Heart right ventricle (tissue), 16 donors: ENCODE results near the gene SLC29A4. TPM values are rescaled to one million over a fixed set of nuclear protein-coding genes. Genes with fewer than 3 reads are reported as not detected.

ENCODE experiments used
- ATAC-seq, 8 donors: fragments of 200-7000 bp; cut with Tn5 transposase; one replicate each; pipeline ENCODE4 v1.9.1; 2020; ENCODE audit warnings: mild to moderate bottlenecking in 8 of 8, moderate library complexity in 8 of 8, moderate number of reproducible peaks in 1 of 8
- DNase-seq, 2 donors: peaks; one replicate each; pipeline ENCODE4 v3.0.0-alpha.2; 2020
- H3K27ac ChIP-seq, 10 donors: fragments of 200-600 bp; sonication (generic) in 2 of 10; one replicate each; pipeline versions ENCODE4 v1.5.0 to v1.8.0; 2020 to 2022; ENCODE audit warnings: mild to moderate bottlenecking in 3 of 10
- H3K27me3 ChIP-seq, 7 donors: fragments of 200-600 bp; one replicate each; pipeline ENCODE4 v1.8.0; 2021 to 2022; ENCODE audit warnings: mild to moderate bottlenecking in 2 of 7
- H3K36me3 ChIP-seq, 9 donors: fragments of 200-600 bp; sonication (generic) in 1 of 9; one replicate each; pipeline versions ENCODE4 v1.5.0 to v1.8.0; 2020 to 2022; ENCODE audit warnings: mild to moderate bottlenecking in 2 of 9
- H3K4me1 ChIP-seq, 9 donors: fragments of 200-600 bp; sonication (generic) in 1 of 9; one replicate each; pipeline versions ENCODE4 v1.5.0 to v1.8.0; 2020 to 2022; ENCODE audit warnings: mild to moderate bottlenecking in 4 of 9
- H3K4me3 ChIP-seq, 10 donors: fragments of 200-600 bp; sonication (generic) in 2 of 10; one replicate each; pipeline versions ENCODE4 v1.5.0 to v1.8.0; 2020 to 2022; ENCODE audit warnings: mild to moderate bottlenecking in 7 of 10, moderate library complexity in 2 of 10
- H3K9me3 ChIP-seq, 11 donors: fragments of 200-600 bp in 10 of 11; sonication (generic) in 2 of 11; one replicate each; pipeline versions ENCODE4 v1.5.0 to v1.8.0; 2013 to 2022; ENCODE audit warnings: mild to moderate bottlenecking in 2 of 11, control low read depth in 1 of 11, moderate library complexity in 1 of 11
- WGBS, 2 donors: extraction: QIAGEN DNeasy Blood & Tissue Kit; methylation state at CpG; one replicate each; pipeline ENCODE4 v1.1.7; 2013; ENCODE audit warnings: inconsistent platforms in 1 of 2; 5-methylcytosine and 5-hydroxymethylcytosine counted together
- intact Hi-C, 10 donors: fragments of 100-400 bp; cut with DNase I; formaldehyde crosslinking; loops; one replicate each; pipeline versions ENCODE4 v1.11.1 to v1.14.2; 2022
- long read RNA-seq, 3 donors: library from polyadenylated mRNA; unstranded; transcript quantifications; one replicate each; pipeline ENCODE4 v2.0.0, GENCODE V29; 2020 to 2021
- polyA plus RNA-seq, 2 donors: library from polyadenylated mRNA; stranded (reverse); fragments of 200-250 nt; gene quantifications; one replicate each; pipeline ENCODE4 v1.2.3, GENCODE V29; 2013
- total RNA-seq, 10 donors: library from RNA; stranded (reverse); fragmentation: NEBNext Ultra II Directional in 3 of 10; extraction: Animal tissue kit (Norgen Biotek cat#: 25700) in 3 of 10; gene quantifications; one replicate each; pipeline versions ENCODE4 v1.2.1 to v1.2.4, GENCODE V29; 2021 to 2023
- TF ChIP-seq, protein P1 (sequence below), 9 donors: fragments of 200-600 bp; sonication (generic) in 2 of 9; IDR thresholded peaks; one replicate each; pipeline versions ENCODE4 v1.5.0 to v1.8.0; 2021 to 2022; ENCODE audit warnings: antibody characterized with exemption in 9 of 9, mild to moderate bottlenecking in 5 of 9, moderate library complexity in 1 of 9
- donor health status: Arrhythmogenic right ventricular cardiomyopathy.
- donor health status: ischemic (EF 13 %, LVEDD 7.1; RV severe dilation, severe dysfunction).
- donor health status: healthy with polysubstance abuse.
- donor health status: DM: no; HTN: yes; CAD: no.
- donor health status: DM: no; HTN: no; CAD: no.
- donor health status: ischemic (EF 25% LVEDD 6.9; RV normal size, moderate dysfunction).
- donor health status: ischemic (EF 25% LVEDD 5.7; RV mildly dilated, moderate dysfunction).
- donor health status: healthy.
- donor health status: DM: yes; HTN: yes; CAD: no.
- donor health status: Ischemic cardiomyopathy.
- donor health status: ischemic (EF 35%, LVEDD 5.7; RV mildly dilated, moderate dysfunction).
- donor health status: nonischemic (EF 11% LVEDD 7.7; RV severe dilation, severe dysfunction).
- donor health status: DM: yes; HTN: yes; CAD: no.
- donor health status: PGD.
- donor health status: ischemic (EF 29% LVEDD 5.4; RV normal size, mild dysfunction).
- donor health status: nonischemic (EF 23%, LVEDD 6.1; RV moderate dilation, normal function).

Gene SLC29A4
- total RNA-seq: 1 to 10 TPM in 9 of 10 donors, under 1 TPM in 1; 0.94 to 4.5 (median 1.9) TPM
- polyA plus RNA-seq: 1 to 10 TPM; 4.4 to 5.3 TPM
- long read RNA-seq, donor 1, full-length matches to known transcripts: 3 of 3 reads
- long read RNA-seq, donor 1, partial matches to known transcripts: 0 of 3 reads
- long read RNA-seq, donor 1, other reads (novel, unspliced or antisense): 0 of 3 reads
- long read RNA-seq, donor 2, partial matches to known transcripts: 5 of 6 reads
- long read RNA-seq, donor 2, other reads (novel, unspliced or antisense): 1 of 6 reads
- long read RNA-seq, donor 3, partial matches to known transcripts: 1 of 1 reads
- long read RNA-seq, donor 3, other reads (novel, unspliced or antisense): 0 of 1 reads

DNA sequence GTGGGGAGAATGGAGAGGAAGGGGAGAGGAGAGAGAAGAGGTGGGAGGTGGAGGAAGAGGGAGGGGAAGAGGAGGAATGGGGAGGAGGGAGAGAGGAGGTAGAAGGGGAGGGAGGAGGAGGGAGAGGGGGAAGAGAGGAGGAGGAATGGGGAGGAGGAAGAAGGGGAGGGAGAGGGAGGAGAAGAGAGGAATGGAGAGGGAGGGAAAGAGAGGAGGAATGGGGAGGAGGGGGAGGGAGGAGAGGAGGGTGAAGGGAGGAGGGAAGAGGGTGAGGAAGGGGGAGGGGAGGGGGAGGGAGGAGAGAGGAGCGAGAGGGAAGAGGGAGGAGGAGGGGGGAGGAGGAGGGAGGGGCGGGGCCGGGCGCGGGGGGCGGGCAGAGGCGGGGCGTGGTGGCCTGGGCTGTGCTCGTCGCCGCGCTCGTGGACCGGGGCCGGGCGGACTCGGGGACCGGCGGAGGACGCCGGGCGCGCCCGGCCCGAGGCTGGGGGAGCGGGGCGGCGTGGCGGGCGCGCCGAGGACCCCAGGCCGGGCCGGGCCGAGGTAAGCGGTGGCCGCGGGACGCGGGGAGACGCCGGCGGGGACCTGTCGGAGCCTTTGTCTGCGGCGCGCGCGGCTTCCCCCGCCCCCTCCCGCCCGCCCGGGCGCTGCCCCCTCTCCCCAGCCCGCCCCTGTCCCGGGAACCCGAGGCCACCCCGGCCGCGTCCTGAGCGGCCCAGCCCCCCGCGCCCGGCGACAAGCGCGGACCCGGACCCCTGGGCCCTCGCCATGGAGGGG is at the start of gene SLC29A4:
Gene SLC29A4 (plus strand): TSS at position 401 of the 774 bp plus-strand sequence. CDS start 4,874 bp downstream, outside the sequence.
- peaks cover 0 to 12% (median 6%) of the 10 kb centered on the region in 9 donors for H3K4me1 ChIP-seq
- peaks cover 0 to 21% (median 14%) of the 10 kb centered on the region in 7 donors for H3K27me3 ChIP-seq
- DNase-seq: peak; percentile 25 to 61
- no peaks in the 10 kb centered on the region for H3K36me3 ChIP-seq
- intact Hi-C loops: no loop called here
- H3K9me3 ChIP-seq: no peaks in the 10 kb centered on the region
- 1 to 2% methylated on average over 39 to 54 of the region's 69 CpGs for WGBS, 2 donors
- peak in 7 of 8 donors; percentile 25 to 75 (median 57) for ATAC-seq
- H3K4me3 ChIP-seq: peak within 1 kb of the TSS; percentile 15 to 54 (median 48)
- TF ChIP-seq, protein P1, sequence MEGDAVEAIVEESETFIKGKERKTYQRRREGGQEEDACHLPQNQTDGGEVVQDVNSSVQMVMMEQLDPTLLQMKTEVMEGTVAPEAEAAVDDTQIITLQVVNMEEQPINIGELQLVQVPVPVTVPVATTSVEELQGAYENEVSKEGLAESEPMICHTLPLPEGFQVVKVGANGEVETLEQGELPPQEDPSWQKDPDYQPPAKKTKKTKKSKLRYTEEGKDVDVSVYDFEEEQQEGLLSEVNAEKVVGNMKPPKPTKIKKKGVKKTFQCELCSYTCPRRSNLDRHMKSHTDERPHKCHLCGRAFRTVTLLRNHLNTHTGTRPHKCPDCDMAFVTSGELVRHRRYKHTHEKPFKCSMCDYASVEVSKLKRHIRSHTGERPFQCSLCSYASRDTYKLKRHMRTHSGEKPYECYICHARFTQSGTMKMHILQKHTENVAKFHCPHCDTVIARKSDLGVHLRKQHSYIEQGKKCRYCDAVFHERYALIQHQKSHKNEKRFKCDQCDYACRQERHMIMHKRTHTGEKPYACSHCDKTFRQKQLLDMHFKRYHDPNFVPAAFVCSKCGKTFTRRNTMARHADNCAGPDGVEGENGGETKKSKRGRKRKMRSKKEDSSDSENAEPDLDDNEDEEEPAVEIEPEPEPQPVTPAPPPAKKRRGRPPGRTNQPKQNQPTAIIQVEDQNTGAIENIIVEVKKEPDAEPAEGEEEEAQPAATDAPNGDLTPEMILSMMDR (IDR thresholded peaks at IDR 0.05): no peak
- no peak within 1 kb of the TSS for H3K27ac ChIP-seq

- intact Hi-C loops: loop anchor here in 1 of 10 donors (10.0 kb wide), 1 partner anchor 100 kb away; no protein-coding TSS in a partner anchor
- WGBS, 2 donors: 84 to 87% methylated on average over 26 of the region's 26 CpGs
These were observed 47.6 kb upstream of the SLC29A4 start for GRCh38 chr7:5234852-5235831.

DNA sequence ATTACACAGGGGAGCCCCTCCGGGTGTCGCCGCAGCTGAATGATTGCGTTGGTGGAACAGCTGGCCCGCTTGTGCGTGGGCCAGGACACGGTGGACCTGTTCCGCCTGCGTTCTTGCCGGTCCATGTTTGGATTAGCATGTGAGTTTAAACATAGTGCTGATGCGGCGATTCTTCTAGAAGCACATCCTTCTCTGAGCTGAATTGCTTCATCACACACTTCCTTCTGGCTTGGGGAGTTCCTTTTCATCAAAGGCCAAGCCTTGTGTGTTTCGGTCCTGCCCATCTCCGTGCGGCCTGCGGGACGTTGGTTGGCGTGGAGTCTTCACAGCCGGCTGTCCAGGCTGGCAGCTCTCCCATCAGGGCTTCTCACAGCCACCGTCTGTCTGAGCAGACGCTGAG is 45.5 kb upstream of the SLC29A4 start:
- Histone ChIP-seq H3K4me3 (peak overlapping the region in 4 of 10 donors; percentile 4 to 27 (median 8)), H3K4me1 (peaks cover 0 to 41% (median 11%) of the 10 kb centered on the region in 9 donors), H3K27me3 (peaks cover 0 to 6% (median 0%) of the 10 kb centered on the region in 7 donors), H3K27ac (peak overlapping the region in 6 of 10 donors; percentile 15 to 77 (median 36)), H3K9me3 (no peaks in the 10 kb centered on the region), H3K36me3 (peaks cover 0 to 11% (median 7%) of the 10 kb centered on the region in 9 donors)
- peak; percentile 33 to 76 (median 60) for ATAC-seq
- DNase-seq: peak; percentile 53 to 74
- TF ChIP-seq, protein P1 (IDR thresholded peaks at IDR 0.05): no peak
- 44 to 54% methylated on average over 21 of the region's 21 CpGs for WGBS, 2 donors
- intact Hi-C loops: loop anchor here in 1 of 10 donors (10.0 kb wide), 1 partner anchor 98 kb away; no protein-coding TSS in a partner anchor

More at GRCh38 chr7:5234852-5235831, 47.6 kb upstream of the SLC29A4 start:
- Histone ChIP-seq H3K27me3 (peaks cover 0 to 3% (median 0%) of the 10 kb centered on the region in 7 donors), H3K36me3 (peaks cover 0 to 32% (median 17%) of the 10 kb centered on the region in 9 donors), H3K27ac (no peak overlapping the region), H3K9me3 (no peaks in the 10 kb centered on the region), H3K4me1 (peaks cover 0 to 47% (median 9%) of the 10 kb centered on the region in 9 donors), H3K4me3 (no peak overlapping the region)
- DNase-seq (no peak), ATAC-seq (no peak)
- TF ChIP-seq, protein P1 (IDR thresholded peaks at IDR 0.05): no peak
